Stomach (tissue), 9 donors: ENCODE measurements around the gene STK4. TPM values are rescaled to one million over a fixed set of nuclear protein-coding genes. Genes with fewer than 3 reads are reported as not detected.

Experiments used
- DNase-seq, 2 donors: peaks; one replicate each; pipeline versions ENCODE4 v3.0.0 to v3.0.0-alpha.2; 2013 to 2019
- H3K27ac ChIP-seq, 5 donors: fragments of 200-600 bp in 4 of 5; sonication (generic) in 4 of 5; one replicate each; pipeline ENCODE4 v1.5.1; 2013 to 2019; ENCODE audit warnings: mild to moderate bottlenecking in 1 of 5, moderate library complexity in 1 of 5
- H3K27me3 ChIP-seq, 3 donors: fragments of 200-600 bp; sonication (generic); one replicate each; pipeline ENCODE4 v1.5.1; 2017 to 2019; ENCODE audit warnings: mixed run types in 1 of 3
- H3K36me3 ChIP-seq, 4 donors: fragments of 200-600 bp; sonication (generic); 1 replicate in 3 of 4; 2 replicates in 1 of 4; pipeline ENCODE4 v1.5.1; 2016 to 2019
- H3K4me1 ChIP-seq, 4 donors: fragments of 200-600 bp; sonication (generic); one replicate each; pipeline ENCODE4 v1.5.1; 2016 to 2019
- H3K4me3 ChIP-seq, 4 donors: fragments of 200-600 bp; sonication (generic) in 3 of 4; one replicate each; pipeline ENCODE4 v1.5.1; 2016 to 2019; ENCODE audit warnings: mild to moderate bottlenecking in 1 of 4
- H3K9me3 ChIP-seq, 4 donors: fragments of 200-600 bp; sonication (generic); one replicate each; pipeline ENCODE4 v1.5.1; 2016 to 2019
- EP300 ChIP-seq: sonication (generic); formaldehyde crosslinking; IDR thresholded peaks from one replicate; pipeline ENCODE4 v1.6.1; 2017; ENCODE audit warnings: antibody characterized with exemption
- POLR2A ChIP-seq, 4 donors: fragments of 450-650 bp; IDR thresholded peaks; one replicate each; pipeline ENCODE4 v1.6.1; 2016; ENCODE audit warnings: antibody characterized with exemption in 4 of 4, control low read depth in 2 of 4, mild to moderate bottlenecking in 1 of 4, moderate library complexity in 1 of 4
- POLR2AphosphoS5 ChIP-seq, 3 donors: sonication (generic); formaldehyde crosslinking; IDR thresholded peaks; one replicate each; pipeline ENCODE4 v1.6.1; 2016; ENCODE audit warnings: antibody characterized with exemption in 3 of 3
- WGBS, 5 donors: extraction: QIAGEN DNeasy Blood & Tissue Kit in 3 of 5; methylation state at CpG; one replicate each; pipeline versions ENCODE4 v1.1.5 to v1.1.7; 2013 to 2018; 5-methylcytosine and 5-hydroxymethylcytosine counted together
- intact Hi-C: fragments of 100-400 bp; cut with DNase I; formaldehyde crosslinking; loops from one replicate; pipeline ENCODE4 v1.15.1; 2023; ENCODE audit warnings: low total_unique reads
- polyA plus RNA-seq, 3 donors: library from polyadenylated mRNA; stranded (reverse); fragments of 200-250 nt; gene quantifications; one replicate each; pipeline ENCODE4 v1.2.3, GENCODE V29; 2013
- total RNA-seq, 5 donors: library from RNA; depleted of rRNA; stranded (reverse); fragments of >200 nt; gene quantifications; one replicate each; pipeline versions ENCODE4 v1.1.0 to v1.2.3, GENCODE V29; 2014 to 2016
- TF ChIP-seq, protein P1 (sequence below), 7 experiments: fragments of 450-650 bp in 4 of 7; fragments of 200-600 bp in 3 of 7; sonication (generic) in 3 of 7; IDR thresholded peaks; one replicate each; pipeline ENCODE4 v1.5.1; 2016 to 2019; ENCODE audit warnings: antibody characterized with exemption in 7 of 7, control low read depth in 2 of 7, mild to moderate bottlenecking in 1 of 7
- donor health status: healthy with polysubstance abuse.
- donor health status: Bipolar disorder and iron deficiency.
- donor health status: healthy.

The STK4 gene
- total and polyA plus RNA-seq, 8 donors: 4.8 to 49.6 (median 19.3) TPM

DNA sequence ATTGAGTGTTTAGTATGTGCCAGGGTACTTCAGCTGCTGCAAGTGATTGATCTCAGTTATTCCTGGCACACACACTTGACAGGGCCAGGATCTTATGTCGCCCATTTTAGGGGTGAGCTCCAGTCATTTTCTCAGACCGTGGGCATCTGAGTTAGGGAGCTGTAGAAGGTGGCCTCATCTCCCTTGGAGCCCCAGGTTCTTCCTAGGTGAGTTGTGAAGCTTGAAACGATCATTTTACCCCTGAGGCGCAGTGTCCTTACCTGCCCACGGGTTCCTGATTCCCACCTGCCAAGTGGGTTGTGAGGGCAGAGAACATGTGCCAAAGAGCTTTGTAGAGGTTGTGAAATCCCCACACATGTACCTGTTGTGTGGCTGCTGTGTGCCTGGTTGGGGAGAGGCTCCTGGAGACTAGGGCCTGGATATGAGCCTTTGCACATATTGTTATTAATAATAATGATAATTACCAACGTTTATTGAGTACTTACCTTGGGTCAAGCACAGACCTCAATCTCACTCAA lies 135.1 kb downstream of the STK4 start:
- Histone ChIP-seq H3K27ac (no peak overlapping the region), H3K4me1 (peaks cover 12 to 22% (median 16%) of the 10 kb centered on the region in 4 donors), H3K9me3 (no peaks in the 10 kb centered on the region), H3K36me3 (no peaks in the 10 kb centered on the region), H3K27me3 (peaks cover 23 to 73% (median 48%) of the 10 kb centered on the region in 3 donors), H3K4me3 (peak overlapping the region in 1 of 4 donors; percentile 21)
- TF ChIP-seq POLR2AphosphoS5 (IDR thresholded peaks at IDR 0.05): no peak
- TF ChIP-seq, protein P1, sequence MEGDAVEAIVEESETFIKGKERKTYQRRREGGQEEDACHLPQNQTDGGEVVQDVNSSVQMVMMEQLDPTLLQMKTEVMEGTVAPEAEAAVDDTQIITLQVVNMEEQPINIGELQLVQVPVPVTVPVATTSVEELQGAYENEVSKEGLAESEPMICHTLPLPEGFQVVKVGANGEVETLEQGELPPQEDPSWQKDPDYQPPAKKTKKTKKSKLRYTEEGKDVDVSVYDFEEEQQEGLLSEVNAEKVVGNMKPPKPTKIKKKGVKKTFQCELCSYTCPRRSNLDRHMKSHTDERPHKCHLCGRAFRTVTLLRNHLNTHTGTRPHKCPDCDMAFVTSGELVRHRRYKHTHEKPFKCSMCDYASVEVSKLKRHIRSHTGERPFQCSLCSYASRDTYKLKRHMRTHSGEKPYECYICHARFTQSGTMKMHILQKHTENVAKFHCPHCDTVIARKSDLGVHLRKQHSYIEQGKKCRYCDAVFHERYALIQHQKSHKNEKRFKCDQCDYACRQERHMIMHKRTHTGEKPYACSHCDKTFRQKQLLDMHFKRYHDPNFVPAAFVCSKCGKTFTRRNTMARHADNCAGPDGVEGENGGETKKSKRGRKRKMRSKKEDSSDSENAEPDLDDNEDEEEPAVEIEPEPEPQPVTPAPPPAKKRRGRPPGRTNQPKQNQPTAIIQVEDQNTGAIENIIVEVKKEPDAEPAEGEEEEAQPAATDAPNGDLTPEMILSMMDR (IDR thresholded peaks at IDR 0.05): no peak
- DNase-seq: no peak
- 64 to 70% (median 69%) methylated on average over 6 of the region's 6 CpGs for WGBS, 5 donors
- intact Hi-C loops: no loop called here

DNA sequence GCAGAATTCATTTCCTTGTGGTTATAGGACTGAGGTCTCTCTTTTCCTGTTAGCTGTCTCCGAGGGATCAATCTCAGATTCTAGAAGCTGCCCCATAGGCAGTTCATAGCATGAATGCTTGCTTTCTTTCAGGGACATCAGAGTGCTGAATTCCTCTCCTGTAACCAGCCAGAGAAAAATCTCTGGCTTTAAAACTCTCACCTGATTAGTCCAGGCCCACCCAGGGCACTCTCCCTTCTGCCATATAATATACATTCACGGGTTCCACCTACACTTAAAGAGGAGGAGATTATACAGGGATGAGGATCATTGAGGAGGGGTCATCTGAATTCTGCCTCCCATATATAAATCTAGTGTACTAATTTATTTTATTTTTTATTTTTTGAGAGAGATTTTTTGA lies 136.8 kb downstream of the STK4 start:
- intact Hi-C loops: no loop called here
- 72 to 91% (median 76%) methylated on average over 2 of the region's 2 CpGs for WGBS, 5 donors
- no peaks in the 10 kb centered on the region for H3K9me3 ChIP-seq
- no peak overlapping the region for H3K4me3 ChIP-seq
- DNase-seq: no peak
- H3K27ac ChIP-seq: no peak overlapping the region
- peaks cover 6 to 14% (median 10%) of the 10 kb centered on the region in 4 donors for H3K4me1 ChIP-seq
- peaks cover 10 to 72% (median 32%) of the 10 kb centered on the region in 3 donors for H3K27me3 ChIP-seq
- no peaks in the 10 kb centered on the region for H3K36me3 ChIP-seq
- TF ChIP-seq POLR2A (IDR thresholded peaks at IDR 0.05) (no peak), EP300 (no peak), POLR2AphosphoS5 (IDR thresholded peaks at IDR 0.05) (no peak)
- TF ChIP-seq, protein P1 (IDR thresholded peaks at IDR 0.05): no peak

DNA sequence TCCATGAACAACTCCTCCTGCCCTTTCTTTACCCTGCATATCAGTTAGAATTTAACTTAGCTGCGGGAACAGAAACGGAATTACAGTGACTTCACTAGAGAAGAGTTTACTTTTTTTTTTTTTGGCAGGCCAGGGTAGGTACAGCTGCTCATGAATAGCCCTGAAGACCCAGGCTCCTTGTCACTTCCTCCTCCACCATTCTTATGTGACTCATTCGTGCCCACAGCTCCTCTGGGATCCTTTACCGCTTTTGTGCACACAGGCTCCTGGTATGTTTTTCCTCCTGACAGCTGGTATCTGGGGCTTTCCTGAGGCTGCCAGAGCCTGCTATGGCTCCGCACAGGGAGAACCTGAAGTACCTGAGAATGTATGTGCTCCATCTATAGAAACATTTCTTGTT lies 138.5 kb downstream of the STK4 start:
- DNase-seq: no peak
- H3K36me3 ChIP-seq: no peaks in the 10 kb centered on the region
- H3K4me3 ChIP-seq: no peak overlapping the region
- intact Hi-C loops: no loop called here
- H3K27me3 ChIP-seq: peaks cover 3 to 68% (median 15%) of the 10 kb centered on the region in 3 donors
- TF ChIP-seq POLR2A (IDR thresholded peaks at IDR 0.05) (no peak), POLR2AphosphoS5 (IDR thresholded peaks at IDR 0.05) (no peak), EP300 (no peak)
- TF ChIP-seq, protein P1 (IDR thresholded peaks at IDR 0.05): no peak
- no peaks in the 10 kb centered on the region for H3K9me3 ChIP-seq
- 44 to 57% (median 48%) methylated on average over 5 of the region's 5 CpGs for WGBS, 5 donors
- H3K27ac ChIP-seq: no peak overlapping the region
- H3K4me1 ChIP-seq: peaks cover 0 to 8% (median 6%) of the 10 kb centered on the region in 4 donors

DNA sequence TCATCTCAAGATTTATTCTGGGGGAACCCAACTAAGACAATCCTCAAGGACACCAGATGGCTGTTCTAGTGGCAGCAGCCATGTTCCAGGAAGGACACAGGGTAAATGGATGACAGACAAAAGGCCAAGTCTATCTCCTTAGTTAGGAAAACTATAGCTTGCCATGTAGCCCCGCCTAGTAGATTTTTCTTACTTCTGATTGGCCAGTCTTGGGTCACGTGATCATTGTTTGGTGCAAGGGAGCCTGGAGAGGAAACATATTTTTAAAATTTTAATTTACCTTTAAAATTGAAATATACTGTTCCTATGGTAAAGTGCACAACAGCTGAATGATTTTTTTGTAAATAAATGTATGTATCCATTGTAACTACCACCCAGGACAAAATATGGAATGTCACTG lies 139.0 kb downstream of the STK4 start:
- no peak for DNase-seq
- WGBS, 5 donors: 80 to 92% (median 86%) methylated on average over 2 of the region's 2 CpGs
- Histone ChIP-seq H3K27me3 (peaks cover 3 to 68% (median 15%) of the 10 kb centered on the region in 3 donors), H3K9me3 (no peaks in the 10 kb centered on the region), H3K4me1 (peaks cover 0 to 8% (median 6%) of the 10 kb centered on the region in 4 donors), H3K27ac (no peak overlapping the region), H3K4me3 (no peak overlapping the region), H3K36me3 (no peaks in the 10 kb centered on the region)
- TF ChIP-seq EP300: no peak
- intact Hi-C loops: no loop called here

DNA sequence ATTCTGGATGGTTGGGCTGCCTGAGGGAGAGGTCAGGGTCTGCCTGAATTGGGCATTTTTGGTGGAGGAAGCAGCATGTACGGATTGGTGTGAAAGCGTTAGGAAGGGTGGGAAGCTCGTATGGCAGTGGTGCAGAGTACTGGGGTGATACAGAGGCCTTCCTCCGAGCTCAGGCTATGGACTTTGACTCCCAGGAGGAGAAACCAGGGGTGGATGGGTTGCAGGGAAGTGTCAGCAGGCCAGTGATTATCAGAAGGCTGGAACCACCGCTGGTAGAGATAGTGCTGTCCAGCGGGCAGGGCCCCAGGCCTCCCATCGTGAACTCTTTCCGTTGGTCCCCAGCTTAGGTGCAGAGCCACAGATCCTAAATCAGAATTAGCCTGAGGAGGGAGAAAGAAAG lies 143.3 kb downstream of the STK4 start:
- Histone ChIP-seq H3K27me3 (peaks cover 0 to 64% (median 11%) of the 10 kb centered on the region in 3 donors), H3K4me3 (no peak overlapping the region), H3K9me3 (no peaks in the 10 kb centered on the region), H3K27ac (no peak overlapping the region), H3K4me1 (peaks cover 0 to 4% (median 0%) of the 10 kb centered on the region in 4 donors), H3K36me3 (no peaks in the 10 kb centered on the region)
- intact Hi-C loops: no loop called here
- DNase-seq: no peak
- TF ChIP-seq, protein P1 (IDR thresholded peaks at IDR 0.05): no peak
- TF ChIP-seq POLR2AphosphoS5 (IDR thresholded peaks at IDR 0.05) (no peak), POLR2A (IDR thresholded peaks at IDR 0.05) (no peak), EP300 (no peak)
- 62 to 73% (median 71%) methylated on average over 8 of the region's 8 CpGs for WGBS, 5 donors
